HFF-Myc (cell line): ENCODE results near the gene LRRC17.
"Not testable (repeated sequence)": the region's sequence is repeated elsewhere in the genome, so short reads cannot be mapped to it uniquely, and the experiment has no call there.

Source experiments
- DNase-seq: peaks from one replicate; pipeline ENCODE4 v3.0.0-alpha.2; 2011; ENCODE audit warnings: low read depth; ENCODE audit errors: extremely low read depth
- H3K4me3 ChIP-seq: replicated peaks from 2 replicates; pipeline ENCODE4 v1.5.1; 2011; ENCODE audit warnings: low read depth, mild to moderate bottlenecking, control low read depth, low read length
- CTCF ChIP-seq: IDR thresholded peaks from 2 replicates; pipeline ENCODE4 v1.5.1; 2012; ENCODE audit warnings: mild to moderate bottlenecking, low read depth, low read length, control low read depth; ENCODE audit errors: missing control alignments

LRRC17 gene

GRCh38 chr7:102938679-102939078 lies 25.9 kb downstream of the LRRC17 start:
- no peak for DNase-seq
- no peak overlapping the region for H3K4me3 ChIP-seq
- TF ChIP-seq CTCF: no peak

- no peak overlapping the region for H3K4me3 ChIP-seq
- no peak for DNase-seq
- TF ChIP-seq CTCF: no peak
Observed at GRCh38 chr7:102942181-102942866, 29.5 kb downstream of the LRRC17 start.

- no peak for TF ChIP-seq CTCF
- no peak for DNase-seq
- no peak overlapping the region for H3K4me3 ChIP-seq
Observed at GRCh38 chr7:102942868-102943267, 30.1 kb downstream of the LRRC17 start.

GRCh38 chr7:102943423-102944169 lies 30.8 kb downstream of the LRRC17 start:
- TF ChIP-seq CTCF: no peak
- no peak overlapping the region for H3K4me3 ChIP-seq
- DNase-seq: no peak

GRCh38 chr7:102944241-102944640 lies 31.4 kb downstream of the LRRC17 start:
- no peak for DNase-seq
- no peak overlapping the region for H3K4me3 ChIP-seq
- TF ChIP-seq CTCF: no peak

- no peak overlapping the region for H3K4me3 ChIP-seq
- no peak for DNase-seq
- TF ChIP-seq CTCF: no peak
Observed at GRCh38 chr7:102951839-102952238, 39.0 kb downstream of the LRRC17 start.

GRCh38 chr7:102953406-102953805 lies 40.6 kb downstream of the LRRC17 start:
- no peak overlapping the region for H3K4me3 ChIP-seq
- no peak for DNase-seq
- TF ChIP-seq CTCF: no peak

- not testable (repeated sequence) for H3K4me3 ChIP-seq, DNase-seq
Observed at GRCh38 chr7:102954359-102954758, 41.6 kb downstream of the LRRC17 start.

GRCh38 chr7:102958004-102958403 lies 45.2 kb downstream of the LRRC17 start:
- not testable (repeated sequence) for DNase-seq

GRCh38 chr7:102961993-102962392 lies 49.2 kb downstream of the LRRC17 start:
- H3K4me3 ChIP-seq, DNase-seq: not testable (repeated sequence)

More at GRCh38 chr7:102958004-102958403, 45.2 kb downstream of the LRRC17 start:
- not testable (repeated sequence) for H3K4me3 ChIP-seq
